Pancreas (tissue), 10 donors: ENCODE results near the gene HES4. TPM values are rescaled to one million over a fixed set of nuclear protein-coding genes. Genes with fewer than 3 reads are reported as not detected.

Source experiments
- ATAC-seq, 4 donors: fragments of 200-7000 bp; cut with Tn5 transposase; one replicate each; pipeline versions ENCODE4 v1.8.0 to v1.9.1; 2020; ENCODE audit warnings: mild to moderate bottlenecking in 4 of 4, moderate library complexity in 4 of 4
- DNase-seq, 6 donors: peaks; one replicate each; pipeline ENCODE4 v3.0.0-alpha.2; 2020
- FAIRE-seq: peaks from 2 replicates; lab custom pipeline; 2012; peaks lifted over from hg19 to GRCh38; lab: Jason Lieb, UNC
- H3K27ac ChIP-seq, 4 donors: fragments of 200-600 bp; sonication (generic); 1 replicate in 3 of 4; 2 replicates in 1 of 4; pipeline versions ENCODE4 v1.5.0 to v1.8.0; 2020
- H3K27me3 ChIP-seq, 4 donors: fragments of 200-600 bp; one replicate each; pipeline ENCODE4 v1.8.0; 2021
- H3K36me3 ChIP-seq, 3 donors: fragments of 200-600 bp; sonication (generic) in 1 of 3; one replicate each; pipeline versions ENCODE4 v1.5.0 to v1.8.0; 2020 to 2021
- H3K4me1 ChIP-seq, 3 donors: fragments of 200-600 bp; one replicate each; pipeline ENCODE4 v1.8.0; 2021
- H3K4me3 ChIP-seq, 4 donors: fragments of 200-600 bp; sonication (generic) in 2 of 4; one replicate each; pipeline versions ENCODE4 v1.5.0 to v1.8.0; 2020 to 2021
- H3K9me3 ChIP-seq, 4 donors: fragments of 200-600 bp; one replicate each; pipeline ENCODE4 v1.8.0; 2021
- CTCF ChIP-seq, 4 donors: fragments of 200-600 bp; sonication (generic) in 3 of 4; IDR thresholded peaks; one replicate each; pipeline versions ENCODE4 v1.5.0 to v1.8.0; 2021; ENCODE audit warnings: antibody characterized with exemption in 4 of 4
- WGBS, 2 donors: extraction: QIAGEN DNeasy Blood & Tissue Kit; methylation state at CpG; one replicate each; pipeline ENCODE4 v1.1.7; 2013; 5-methylcytosine and 5-hydroxymethylcytosine counted together
- intact Hi-C, 3 donors: fragments of 100-400 bp; cut with DNase I; formaldehyde crosslinking; loops; one replicate each; pipeline versions ENCODE4 v1.11.1 to v1.14.2; 2022
- polyA plus RNA-seq, 2 donors: library from polyadenylated mRNA; stranded (reverse); fragments of 200-250 nt; gene quantifications; one replicate each; pipeline ENCODE4 v1.2.3, GENCODE V29; 2013
- total RNA-seq, 6 donors: library from RNA; stranded (reverse); fragmentation: NEBNext Ultra II Directional in 4 of 6; extraction: Animal tissue kit (Norgen Biotek cat#: 25700) in 4 of 6; gene quantifications; one replicate each; pipeline versions ENCODE4 v1.2.1 to v1.2.4, GENCODE V29; 2021 to 2023
- donor health status: healthy with polysubstance abuse.
- donor health status: DM: no; HTN: no; CAD: no; lungs with moderate emphysema.
- donor health status: DM: no; HTN: no; CAD: no.
- donor health status: control.
- donor health status: control.
- donor health status: Bipolar disorder and iron deficiency.
- donor health status: DM: yes; HTN: yes; CAD: no.
- donor health status: DM: no; HTN: no; CAD: no.
- donor health status: DM: no; HTN: no; CAD: no.
- donor health status: DM: yes; HTN: yes; CAD: no.

The HES4 gene
- total and polyA plus RNA-seq, 8 donors: 13.2 to 46.4 (median 25.6) TPM

DNA sequence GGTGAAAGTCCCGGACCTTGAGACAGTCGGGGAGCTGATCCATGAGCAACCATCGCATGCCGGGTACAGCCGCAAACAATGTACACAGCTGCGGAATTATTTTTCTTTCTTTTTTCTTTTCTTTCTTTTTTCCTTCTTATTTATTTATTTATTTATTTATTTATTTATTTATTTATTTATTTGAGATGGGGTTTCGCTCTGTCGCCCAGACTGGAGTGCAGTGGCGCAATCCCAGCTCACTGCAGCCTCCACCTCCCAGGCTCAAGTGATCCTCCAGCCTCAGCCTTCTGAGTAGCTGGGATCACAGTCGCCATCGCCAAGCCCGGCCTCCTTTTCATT, 15.5 kb downstream of the HES4 start:
- intact Hi-C loops: loop anchor here (5.0 to 10.0 kb wide), 3 partner anchors 80 to 300 kb away; partner anchors contain the start of gene SCNN1D (in 1 of the 3)
- no peaks in the 10 kb centered on the region for H3K4me1 ChIP-seq
- ATAC-seq (peak in 1 of 4 donors; percentile 23), FAIRE-seq (no peak), DNase-seq (no peak)
- H3K9me3 ChIP-seq: no peaks in the 10 kb centered on the region
- 40 to 46% methylated on average over 12 of the region's 12 CpGs for WGBS, 2 donors
- peak in 1 of 4 donors; percentile 1 for TF ChIP-seq CTCF (IDR thresholded peaks at IDR 0.05)
- H3K36me3 ChIP-seq: no peaks in the 10 kb centered on the region
- H3K27ac ChIP-seq: no peak overlapping the region
- no peaks in the 10 kb centered on the region for H3K27me3 ChIP-seq
- H3K4me3 ChIP-seq: no peak overlapping the region

DNA sequence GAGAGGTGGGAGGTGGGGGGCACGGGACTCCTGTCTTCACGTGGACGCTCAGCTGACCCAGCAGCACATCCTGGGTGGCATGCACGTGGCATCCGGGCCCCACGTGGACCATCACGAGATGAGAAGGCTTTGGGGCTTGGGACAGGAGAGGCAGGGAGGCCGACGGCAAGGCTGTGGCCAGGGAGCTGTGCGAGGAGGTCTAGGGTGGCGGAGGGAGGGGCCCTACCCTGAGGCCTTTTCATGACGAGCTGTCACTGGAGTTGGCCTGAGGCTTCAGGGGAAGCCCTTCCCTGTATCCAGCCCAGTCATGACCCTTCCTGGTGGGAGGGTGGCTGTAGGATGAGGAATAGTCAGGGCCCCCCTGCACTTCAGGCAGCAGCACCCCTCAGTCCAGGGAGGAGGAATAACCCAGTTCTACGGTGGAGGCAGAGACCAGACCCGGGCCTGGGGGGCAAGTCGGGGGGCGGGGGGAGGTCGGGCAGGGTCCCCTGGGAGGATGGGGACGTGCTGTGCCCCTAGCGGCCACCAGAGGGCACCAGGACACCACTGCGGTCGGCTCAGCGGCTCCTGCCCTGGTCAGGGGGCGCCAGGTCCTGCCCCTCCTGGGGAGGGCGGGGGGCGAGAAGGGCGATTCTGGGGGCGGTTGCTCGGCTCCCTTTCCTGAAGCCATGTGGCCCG, 16.0 kb downstream of the HES4 start:
- H3K4me1 ChIP-seq: no peaks in the 10 kb centered on the region
- H3K9me3 ChIP-seq: no peaks in the 10 kb centered on the region
- no peak for FAIRE-seq
- TF ChIP-seq CTCF (IDR thresholded peaks at IDR 0.05): peak; percentile 82 to 96 (median 86)
- no peak overlapping the region for H3K4me3 ChIP-seq
- H3K27me3 ChIP-seq: no peaks in the 10 kb centered on the region
- DNase-seq: peak; percentile 26 to 85 (median 60)
- no peaks in the 10 kb centered on the region for H3K36me3 ChIP-seq
- peak; percentile 61 to 92 (median 84) for ATAC-seq
- no peak overlapping the region for H3K27ac ChIP-seq
- 14% methylated on average over 29 of the region's 29 CpGs for WGBS, 2 donors
- intact Hi-C loops: loop anchor here (2.0 to 10.0 kb wide), 4 partner anchors 79 to 301 kb away; partner anchors contain the start of gene SCNN1D (in 1 of the 3)

GRCh38 chr1:982765-983436, 17.0 kb downstream of the HES4 start:
- DNase-seq: peak in 1 of 6 donors; percentile 45

DNA sequence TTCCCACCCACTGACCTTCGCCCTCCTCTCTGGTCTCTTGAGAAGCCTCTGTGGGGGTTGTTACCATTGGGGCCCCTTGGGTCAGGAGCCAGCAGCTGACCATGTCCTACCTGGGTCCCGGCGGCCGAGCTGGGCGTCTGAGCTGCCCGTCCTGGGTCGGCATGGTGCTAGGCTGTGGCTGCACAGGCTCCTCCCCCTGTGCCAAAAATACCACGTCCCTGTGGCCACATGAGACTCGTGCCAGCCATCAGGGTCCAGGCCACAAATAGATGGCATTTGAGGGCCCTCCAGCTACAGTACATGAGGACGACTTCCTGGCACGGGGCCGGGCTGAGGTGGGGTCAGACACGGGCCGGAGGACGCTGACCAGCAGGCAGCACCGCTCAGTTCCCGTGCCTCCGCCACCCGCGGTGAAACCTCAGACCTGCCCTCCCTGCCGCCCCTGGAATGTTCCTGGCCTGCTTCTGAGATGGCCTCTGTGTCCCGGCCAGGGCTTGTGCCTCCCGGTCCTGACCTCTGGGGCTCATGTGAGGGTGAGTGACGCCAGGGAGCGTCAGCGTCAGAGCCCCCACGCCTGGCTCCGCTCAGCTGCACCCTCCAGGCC, 17.8 kb downstream of the HES4 start, which contains the start of gene PERM1:
Gene PERM1, minus strand, starts transcription at position 139 of the 604 bp plus-strand sequence. CDS start 1,064 bp downstream, outside the sequence.
- H3K4me3 ChIP-seq: no peak within 1 kb of the TSS
- intact Hi-C loops: loop anchor here (2.0 to 10.0 kb wide), 4 partner anchors 81 to 303 kb away; partner anchors contain the start of gene SCNN1D (in 1 of the 3)
- H3K36me3 ChIP-seq: no peaks in the 10 kb centered on the region
- H3K27ac ChIP-seq: no peak within 1 kb of the TSS
- no peaks in the 10 kb centered on the region for H3K4me1 ChIP-seq
- peak in 2 of 6 donors; percentile 39 to 77 for DNase-seq
- no peaks in the 10 kb centered on the region for H3K27me3 ChIP-seq
- FAIRE-seq: no peak
- no peaks in the 10 kb centered on the region for H3K9me3 ChIP-seq
- no peak for TF ChIP-seq CTCF (IDR thresholded peaks at IDR 0.05)
- 37 to 46% methylated on average over 24 to 28 of the region's 28 CpGs for WGBS, 2 donors
- ATAC-seq: no peak

More at GRCh38 chr1:982765-983436, 17.0 kb downstream of the HES4 start:
- Histone ChIP-seq H3K36me3 (no peaks in the 10 kb centered on the region), H3K9me3 (no peaks in the 10 kb centered on the region), H3K27ac (no peak overlapping the region), H3K4me3 (no peak overlapping the region), H3K4me1 (no peaks in the 10 kb centered on the region), H3K27me3 (no peaks in the 10 kb centered on the region)
- 54 to 68% methylated on average over 43 of the region's 43 CpGs for WGBS, 2 donors
- no peak for TF ChIP-seq CTCF (IDR thresholded peaks at IDR 0.05)
- FAIRE-seq: no peak
- no peak for ATAC-seq
- intact Hi-C loops: loop anchor here (2.0 to 10.0 kb wide), 4 partner anchors 80 to 302 kb away; partner anchors contain the start of gene SCNN1D (in 1 of the 3)
